ENCODE results near the gene POU2AF1.

GRCh38 chr11:111419181-111419580 lies 40.1 kb upstream of the POU2AF1 start:
- no peak for TF ChIP-seq CTCF (IDR thresholded peaks at IDR 0.05)
- no peak for TF ChIP-seq POLR2A (IDR thresholded peaks at IDR 0.05; ENCODE audit: low read depth)
